Nucleus accumbens (tissue), 56 donors: ENCODE measurements around the gene UFD1.
A peak's percentile ranks its signal among the peaks of the same experiment; 100 is the strongest.

Experiments used
- DNase-seq, 56 donors: peaks; one replicate each; lab custom pipeline; 2025; lab: John Stamatoyannopoulos, UW

The UFD1 gene

GRCh38 chr22:19478901-19479354 is at the start of gene UFD1:
TSS of gene UFD1 (minus strand) at chr22:19479193. CDS start at chr22:19479085, 108 bp downstream.
- DNase-seq: peak in 54 of 56 donors; percentile 31 to 90 (median 75)

- no peak for DNase-seq
Measured at GRCh38 chr22:19527861-19528417, 48.9 kb upstream of the UFD1 start.

GRCh38 chr22:19527321-19527721 is 48.3 kb upstream of the UFD1 start:
- no peak for DNase-seq

GRCh38 chr22:19526702-19527111 is 47.7 kb upstream of the UFD1 start:
- DNase-seq: no peak

- no peak for DNase-seq
Measured at GRCh38 chr22:19526076-19526701, 47.2 kb upstream of the UFD1 start.

GRCh38 chr22:19525666-19526065 is 46.7 kb upstream of the UFD1 start:
- no peak for DNase-seq

GRCh38 chr22:19525116-19525660 is 46.2 kb upstream of the UFD1 start:
- DNase-seq: no peak

- DNase-seq: peak in 2 of 56 donors; percentile 4 to 24
Measured at GRCh38 chr22:19524170-19525115, 45.5 kb upstream of the UFD1 start, which contains the start of gene CLDN5. TSS of gene CLDN5 (minus strand) at chr22:19524410. CDS start at chr22:19524255, 155 bp downstream.

GRCh38 chr22:19523240-19524169 is 44.5 kb upstream of the UFD1 start:
- no peak for DNase-seq

GRCh38 chr22:19522881-19523239 is 43.9 kb upstream of the UFD1 start:
- DNase-seq: no peak

- peak in 26 of 56 donors; percentile 5 to 75 (median 26) for DNase-seq
Measured at GRCh38 chr22:19522190-19522880, 43.3 kb upstream of the UFD1 start.

- no peak for DNase-seq
Measured at GRCh38 chr22:19520566-19521305, 41.7 kb upstream of the UFD1 start.

- DNase-seq: no peak
Measured at GRCh38 chr22:19520007-19520406, 41.0 kb upstream of the UFD1 start.

GRCh38 chr22:19519041-19519926 is 40.3 kb upstream of the UFD1 start:
- peak in 6 of 56 donors; percentile 3 to 24 (median 17) for DNase-seq

GRCh38 chr22:19518635-19519034 is 39.6 kb upstream of the UFD1 start:
- no peak for DNase-seq

- DNase-seq: no peak
Measured at GRCh38 chr22:19517919-19518611, 39.1 kb upstream of the UFD1 start.

- no peak for DNase-seq
Measured at GRCh38 chr22:19517171-19517500, 38.1 kb upstream of the UFD1 start.
